GM12878 (cell line): Measurements from ENCODE around the gene BNC2. TPM values are rescaled to one million over a fixed set of nuclear protein-coding genes. Genes with fewer than 3 reads are reported as not detected.

Source experiments
- ATAC-seq: fragments of 200-7000 bp; cut with Tn5 transposase; 3 replicates; pipeline ENCODE4 v1.9.1; 2020; ENCODE audit warnings: mild to moderate bottlenecking, moderate library complexity
- BruUV-seq: library from RNA; stranded (reverse); fragments of 400-500 nt; replicated peaks from 2 replicates; lab custom pipeline; 2021; lab: Mats Ljungman, UMichigan
- CTCF ChIA-PET: fragments of 300-600 bp; sonication (Branson Sonifier 250); formaldehyde crosslinking; extraction: SDS; loops from one replicate; lab custom pipeline; 2021; ENCODE audit warnings: inconsistent platforms; lab: Yijun Ruan, JAX
- POLR2A ChIA-PET: fragments of 350-600 bp; formaldehyde crosslinking; extraction: SDS; loops from one replicate; lab custom pipeline; 2021; ENCODE audit warnings: inconsistent platforms; lab: Charles Lee
- RAD21 ChIA-PET: fragments of 300-600 bp; sonication (Branson Sonifier 250); formaldehyde crosslinking; loops from one replicate; lab custom pipeline; 2023; ENCODE audit warnings: antibody characterized with exemption; ENCODE audit not compliant: unreplicated experiment; lab: Charles Lee
- SMC1A ChIA-PET: fragments of 300-600 bp; sonication (Branson Sonifier 250); formaldehyde crosslinking; loops from one replicate; lab custom pipeline; 2023; ENCODE audit not compliant: unreplicated experiment, uncharacterized antibody; lab: Charles Lee
- DNase-seq: peaks from one replicate; pipeline ENCODE4 v3.0.0-alpha.2; 2011; ENCODE audit warnings: low read depth, low spot score
- FAIRE-seq: peaks from 3 replicates; lab custom pipeline; 2011; peaks lifted over from hg19 to GRCh38; lab: Jason Lieb, UNC
- H2AFZ ChIP-seq: 2 replicates; pipeline ENCODE4 v1.6.0; 2011; ENCODE audit warnings: low read depth, low read length, control low read depth; ENCODE audit not compliant: control insufficient read depth
- H3K27ac ChIP-seq: 2 replicates; pipeline ENCODE4 v1.5.1; 2011; ENCODE audit warnings: control low read depth; ENCODE audit not compliant: control insufficient read depth, insufficient read depth
- H3K27me3 ChIP-seq, 2 experiments: replicated peaks in 1 of 2; 2 replicates each; pipeline versions ENCODE4 v1.6.0 to v1.6.1; 2011; ENCODE audit warnings: low read length in 1 of 2; ENCODE audit not compliant: control insufficient read depth in 2 of 2, insufficient read depth in 2 of 2
- H3K36me3 ChIP-seq, 2 experiments: 2 replicates each; pipeline ENCODE4 v1.5.1; 2011; ENCODE audit warnings: low read length in 1 of 2; ENCODE audit not compliant: control insufficient read depth in 2 of 2, insufficient read depth in 2 of 2
- H3K4me1 ChIP-seq: 2 replicates; pipeline ENCODE4 v1.6.1; 2011; ENCODE audit warnings: mild to moderate bottlenecking, low read length, moderate library complexity, mixed read lengths; ENCODE audit not compliant: control insufficient read depth, insufficient read depth
- H3K4me2 ChIP-seq: 2 replicates; pipeline ENCODE4 v1.6.0; 2011; ENCODE audit warnings: control low read depth; ENCODE audit not compliant: control insufficient read depth, insufficient read depth
- H3K4me3 ChIP-seq: fragments of 200-600 bp; sonication (generic); 2 replicates; pipeline ENCODE4 v1.5.1; 2016
- H3K79me2 ChIP-seq: 2 replicates; pipeline ENCODE4 v1.6.0; 2011; ENCODE audit warnings: low read length; ENCODE audit not compliant: control insufficient read depth, insufficient read depth
- H3K9ac ChIP-seq: 2 replicates; pipeline ENCODE4 v1.8.0; 2011; ENCODE audit warnings: low read length, control low read depth, mixed read lengths; ENCODE audit not compliant: control insufficient read depth, insufficient read depth
- H3K9me3 ChIP-seq: replicated peaks from 3 replicates; pipeline ENCODE4 v1.5.1; 2011; ENCODE audit warnings: mild to moderate bottlenecking, low read length; ENCODE audit not compliant: control insufficient read depth, insufficient read depth
- H4K20me1 ChIP-seq: 2 replicates; pipeline ENCODE4 v1.6.0; 2011; ENCODE audit not compliant: control insufficient read depth, insufficient read depth
- BACH1 ChIP-seq: fragments of 450-650 bp; IDR thresholded peaks from 2 replicates; pipeline ENCODE4 v1.6.1; 2017; ENCODE audit warnings: mild to moderate bottlenecking, borderline replicate concordance
- CEBPB ChIP-seq, 2 experiments: fragments of 150-350 bp in 1 of 2; IDR thresholded peaks; 2 replicates each; pipeline ENCODE4 v1.6.1; 2012 to 2014; ENCODE audit warnings: low read depth in 2 of 2, low read length in 2 of 2, borderline replicate concordance in 1 of 2, inconsistent platforms in 1 of 2
- E2F8 ChIP-seq: fragments of 450-650 bp; IDR thresholded peaks from 2 replicates; pipeline ENCODE4 v1.6.1; 2018; ENCODE audit warnings: mild to moderate bottlenecking, low read depth, moderate library complexity; ENCODE audit not compliant: partially characterized antibody
- EGR1 ChIP-seq, 2 experiments: IDR thresholded peaks; 1 replicate in 1 of 2; 2 replicates in 1 of 2; pipeline ENCODE4 v1.6.1; 2011 to 2012; ENCODE audit warnings: low read depth in 2 of 2, low read length in 2 of 2, borderline replicate concordance in 1 of 2, mild to moderate bottlenecking in 1 of 2, moderate library complexity in 1 of 2
- MTA3 ChIP-seq: IDR thresholded peaks from 2 replicates; pipeline ENCODE4 v1.6.1; 2012; ENCODE audit warnings: low read length, inconsistent platforms, borderline replicate concordance
- POLR2AphosphoS5 ChIP-seq: IDR thresholded peaks from 2 replicates; pipeline ENCODE4 v1.6.1; 2011; ENCODE audit warnings: mild to moderate bottlenecking, low read length, inconsistent platforms
- STAT3 ChIP-seq: IDR thresholded peaks from 2 replicates; pipeline ENCODE4 v1.6.1; 2011; ENCODE audit warnings: low read depth, low read length, improper control_type of control experiment
- TAF1 ChIP-seq: IDR thresholded peaks from 2 replicates; pipeline ENCODE4 v1.6.1; 2011; ENCODE audit warnings: mild to moderate bottlenecking, low read depth, low read length, borderline replicate concordance
- TCF7 ChIP-seq: IDR thresholded peaks from 2 replicates; pipeline ENCODE4 v1.6.1; 2014; ENCODE audit warnings: antibody characterized with exemption, borderline replicate concordance
- USF1 ChIP-seq: IDR thresholded peaks from 2 replicates; pipeline ENCODE4 v1.6.1; 2011; ENCODE audit warnings: borderline replicate concordance, low read depth, mild to moderate bottlenecking, moderate library complexity, mixed read lengths, low read length; ENCODE audit not compliant: insufficient read depth; ENCODE audit errors: extremely low read length
- WGBS: methylation state at CpG from one replicate; pipeline ENCODE4 v1.1.6; 2016; ENCODE audit warnings: low lambda C conversion rate; ENCODE audit not compliant: insufficient replicate concordance, insufficient coverage; ENCODE audit errors: missing lambda C conversion rate; 5-methylcytosine and 5-hydroxymethylcytosine counted together
- in situ Hi-C: fragments of 300-500 bp; cut with MboI; formaldehyde crosslinking; loops from 9 replicates; pipeline ENCODE4 v1.14.3; 2018; ENCODE audit warnings: mixed read lengths
- intact Hi-C: fragments of 100-400 bp; cut with micrococcal nuclease; formaldehyde crosslinking; loops from one replicate; pipeline ENCODE4 v1.14.2; 2022; ENCODE audit not compliant: unreplicated experiment
- polyA plus RNA-seq, 11 experiments: library from polyadenylated mRNA; depleted of rRNA in 4 of 11; unstranded in 6 of 11; stranded (reverse) in 5 of 11; fragments of >200 nt; fragmentation: Nextera tagmentation in 4 of 11; fragmentation: Illumina TruSeq in 1 of 11; extraction: Ambion mirVana in 4 of 11; extraction: Trizol in 1 of 11; gene quantifications; 1 replicate in 1 of 11; 2 replicates in 10 of 11; pipeline versions ENCODE4 v1.2.1 to v1.2.3, GENCODE V29; 2011 to 2016; ENCODE audit warnings: inconsistent platforms in 2 of 11, missing spikeins in 2 of 11, low read depth in 1 of 11
- total RNA-seq, 4 experiments: library from RNA; depleted of rRNA in 3 of 4; stranded (reverse); fragments of >200 nt in 3 of 4; fragmentation: Illumina TruSeq in 1 of 4; extraction: Trizol in 1 of 4; gene quantifications; 2 replicates each; pipeline versions ENCODE4 v1.2.1 to v1.2.3, GENCODE V29; 2013 to 2021
- TF ChIP-seq, protein P1 (sequence below): IDR thresholded peaks from 2 replicates; pipeline ENCODE4 v1.6.1; 2012; ENCODE audit warnings: low read length, inconsistent platforms
- TF ChIP-seq, protein P2 (sequence below), 3 experiments: IDR thresholded peaks in 2 of 3; conservative IDR thresholded peaks in 1 of 3; 2 replicates each; pipeline ENCODE4 v1.5.1; 2011; ENCODE audit warnings: low read depth in 3 of 3, low read length in 3 of 3, mild to moderate bottlenecking in 3 of 3, control low read depth in 2 of 3, moderate library complexity in 2 of 3, inconsistent platforms in 1 of 3, mixed read lengths in 1 of 3; ENCODE audit not compliant: control insufficient read depth in 2 of 3, insufficient read depth in 1 of 3; ENCODE audit errors: extremely low read depth in 1 of 3
- TF ChIP-seq, protein P3 (sequence below): IDR thresholded peaks from 2 replicates; pipeline ENCODE4 v1.6.1; 2011; ENCODE audit warnings: low read depth, low read length, improper control_type of control experiment, borderline replicate concordance

Gene BNC2
- total and polyA plus RNA-seq, 10 of the 15 experiments (the other 5 are each of a cell fraction or from before 2014, with no cell fraction given), result 0.05 to 14.5 (median 0.26) TPM

- TF ChIP-seq USF1, result no peak
- no peak for TF ChIP-seq TAF1
- TF ChIP-seq CEBPB (IDR thresholded peaks at IDR 0.05; ENCODE audit: borderline replicate concordance in 1 of 2, low read depth in 2 of 2, low read length in 2 of 2), result no peak
- no peak for TF ChIP-seq MTA3
- TF ChIP-seq, protein P1, sequence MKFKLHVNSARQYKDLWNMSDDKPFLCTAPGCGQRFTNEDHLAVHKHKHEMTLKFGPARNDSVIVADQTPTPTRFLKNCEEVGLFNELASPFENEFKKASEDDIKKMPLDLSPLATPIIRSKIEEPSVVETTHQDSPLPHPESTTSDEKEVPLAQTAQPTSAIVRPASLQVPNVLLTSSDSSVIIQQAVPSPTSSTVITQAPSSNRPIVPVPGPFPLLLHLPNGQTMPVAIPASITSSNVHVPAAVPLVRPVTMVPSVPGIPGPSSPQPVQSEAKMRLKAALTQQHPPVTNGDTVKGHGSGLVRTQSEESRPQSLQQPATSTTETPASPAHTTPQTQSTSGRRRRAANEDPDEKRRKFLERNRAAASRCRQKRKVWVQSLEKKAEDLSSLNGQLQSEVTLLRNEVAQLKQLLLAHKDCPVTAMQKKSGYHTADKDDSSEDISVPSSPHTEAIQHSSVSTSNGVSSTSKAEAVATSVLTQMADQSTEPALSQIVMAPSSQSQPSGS, result no peak
- TF ChIP-seq TCF7, result no peak
These were observed 245.7 kb downstream of the BNC2 start (continued) for GRCh38 chr9:16624744-16625117.

DNA sequence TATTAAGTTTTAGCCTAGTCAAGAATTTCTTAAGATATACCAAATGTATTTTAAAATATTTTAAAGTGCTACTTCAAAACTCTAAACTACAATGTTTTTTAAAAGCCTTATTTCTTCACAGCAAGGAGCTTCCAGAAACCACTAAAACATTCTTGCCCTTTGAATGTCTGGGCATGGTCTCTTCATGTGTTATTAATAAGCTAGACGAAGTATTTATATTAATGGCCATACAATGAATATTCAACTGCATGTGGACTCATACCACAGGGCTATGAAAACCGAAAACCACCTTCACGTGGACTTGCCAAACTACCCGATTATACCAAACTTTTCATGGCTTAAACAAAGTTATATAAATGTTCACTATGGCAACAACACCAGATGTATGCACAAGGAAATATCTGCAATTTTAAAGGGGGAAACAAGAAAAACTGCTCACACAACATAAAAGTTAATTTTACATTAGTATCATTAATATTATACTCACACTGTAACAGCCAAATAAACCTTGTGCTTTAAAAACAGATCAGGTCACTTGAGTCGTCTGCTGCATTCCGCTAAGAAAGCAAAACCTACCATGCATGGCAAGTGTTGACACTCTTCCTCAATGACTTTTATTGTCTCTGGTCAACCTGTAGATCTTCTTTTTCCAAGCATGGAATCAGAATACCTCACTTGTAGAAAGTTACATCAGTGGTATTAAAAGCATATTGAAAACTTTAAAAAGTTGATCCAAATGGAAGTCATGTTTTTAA is 246.3 kb downstream of the BNC2 start:
- WGBS, result 41% methylated on average over 6 of the region's 6 CpGs
- no peak for DNase-seq
- Histone ChIP-seq H3K27ac (no peak overlapping the region), H3K79me2 (no peaks in the 10 kb centered on the region), H3K4me1 (no peaks in the 10 kb centered on the region), H4K20me1 (no peaks in the 10 kb centered on the region), H2AFZ (no peak overlapping the region), H3K9ac (no peak overlapping the region), H3K27me3 (peaks cover 0 to 2% of the 10 kb centered on the region in 2 experiments; a peak in 1 of 4 replicates), H3K4me2 (no peak overlapping the region), H3K36me3 (no peaks in the 10 kb centered on the region), H3K9me3 (no peaks in the 10 kb centered on the region), H3K4me3 (no peak overlapping the region)
- intact Hi-C loops (no loop called here), in situ Hi-C loops (no loop called here)
- ChIA-PET POLR2A (no interaction called here), RAD21 (no interaction called here), CTCF (interaction anchor here (0.9 kb wide), 1 partner anchor 53 kb away, joined by 4 read pairs; no protein-coding TSS in a partner anchor), SMC1A (no interaction called here)
- BruUV-seq, result no TSS peak
- ATAC-seq, result no peak
- FAIRE-seq, result no peak
- no peak for TF ChIP-seq EGR1 (IDR thresholded peaks at IDR 0.05; ENCODE audit: borderline replicate concordance in 1 of 2, low read depth in 2 of 2, low read length in 2 of 2)
- TF ChIP-seq, protein P2, sequence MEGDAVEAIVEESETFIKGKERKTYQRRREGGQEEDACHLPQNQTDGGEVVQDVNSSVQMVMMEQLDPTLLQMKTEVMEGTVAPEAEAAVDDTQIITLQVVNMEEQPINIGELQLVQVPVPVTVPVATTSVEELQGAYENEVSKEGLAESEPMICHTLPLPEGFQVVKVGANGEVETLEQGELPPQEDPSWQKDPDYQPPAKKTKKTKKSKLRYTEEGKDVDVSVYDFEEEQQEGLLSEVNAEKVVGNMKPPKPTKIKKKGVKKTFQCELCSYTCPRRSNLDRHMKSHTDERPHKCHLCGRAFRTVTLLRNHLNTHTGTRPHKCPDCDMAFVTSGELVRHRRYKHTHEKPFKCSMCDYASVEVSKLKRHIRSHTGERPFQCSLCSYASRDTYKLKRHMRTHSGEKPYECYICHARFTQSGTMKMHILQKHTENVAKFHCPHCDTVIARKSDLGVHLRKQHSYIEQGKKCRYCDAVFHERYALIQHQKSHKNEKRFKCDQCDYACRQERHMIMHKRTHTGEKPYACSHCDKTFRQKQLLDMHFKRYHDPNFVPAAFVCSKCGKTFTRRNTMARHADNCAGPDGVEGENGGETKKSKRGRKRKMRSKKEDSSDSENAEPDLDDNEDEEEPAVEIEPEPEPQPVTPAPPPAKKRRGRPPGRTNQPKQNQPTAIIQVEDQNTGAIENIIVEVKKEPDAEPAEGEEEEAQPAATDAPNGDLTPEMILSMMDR (IDR thresholded peaks at IDR 0.05 in 2 of 3, conservative IDR thresholded peaks at IDR 0.05 in 1 of 3; ENCODE audit: control insufficient read depth in 2 of 3, extremely low read depth in 1 of 3, insufficient read depth in 1 of 3, low read depth in 3 of 3, low read length in 3 of 3), result no peak
- TF ChIP-seq POLR2AphosphoS5, result no peak
- TF ChIP-seq STAT3, result no peak
- TF ChIP-seq BACH1, result no peak
- TF ChIP-seq E2F8, result no peak
- TF ChIP-seq, protein P3, sequence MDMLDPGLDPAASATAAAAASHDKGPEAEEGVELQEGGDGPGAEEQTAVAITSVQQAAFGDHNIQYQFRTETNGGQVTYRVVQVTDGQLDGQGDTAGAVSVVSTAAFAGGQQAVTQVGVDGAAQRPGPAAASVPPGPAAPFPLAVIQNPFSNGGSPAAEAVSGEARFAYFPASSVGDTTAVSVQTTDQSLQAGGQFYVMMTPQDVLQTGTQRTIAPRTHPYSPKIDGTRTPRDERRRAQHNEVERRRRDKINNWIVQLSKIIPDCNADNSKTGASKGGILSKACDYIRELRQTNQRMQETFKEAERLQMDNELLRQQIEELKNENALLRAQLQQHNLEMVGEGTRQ, result no peak
